HTERT RPE-1 (cell line): ENCODE data around the gene STARD9.
"Not testable (repeated sequence)": the region's sequence is repeated elsewhere in the genome, so short reads cannot be mapped to it uniquely, and the experiment has no call there.

Source experiments
- in situ Hi-C: fragments of 300-500 bp; cut with MboI; formaldehyde crosslinking; loops from 4 replicates; pipeline ENCODE4 v1.14.3; 2020; ENCODE audit warnings: low sequenced_read_pairs

Gene STARD9

DNA sequence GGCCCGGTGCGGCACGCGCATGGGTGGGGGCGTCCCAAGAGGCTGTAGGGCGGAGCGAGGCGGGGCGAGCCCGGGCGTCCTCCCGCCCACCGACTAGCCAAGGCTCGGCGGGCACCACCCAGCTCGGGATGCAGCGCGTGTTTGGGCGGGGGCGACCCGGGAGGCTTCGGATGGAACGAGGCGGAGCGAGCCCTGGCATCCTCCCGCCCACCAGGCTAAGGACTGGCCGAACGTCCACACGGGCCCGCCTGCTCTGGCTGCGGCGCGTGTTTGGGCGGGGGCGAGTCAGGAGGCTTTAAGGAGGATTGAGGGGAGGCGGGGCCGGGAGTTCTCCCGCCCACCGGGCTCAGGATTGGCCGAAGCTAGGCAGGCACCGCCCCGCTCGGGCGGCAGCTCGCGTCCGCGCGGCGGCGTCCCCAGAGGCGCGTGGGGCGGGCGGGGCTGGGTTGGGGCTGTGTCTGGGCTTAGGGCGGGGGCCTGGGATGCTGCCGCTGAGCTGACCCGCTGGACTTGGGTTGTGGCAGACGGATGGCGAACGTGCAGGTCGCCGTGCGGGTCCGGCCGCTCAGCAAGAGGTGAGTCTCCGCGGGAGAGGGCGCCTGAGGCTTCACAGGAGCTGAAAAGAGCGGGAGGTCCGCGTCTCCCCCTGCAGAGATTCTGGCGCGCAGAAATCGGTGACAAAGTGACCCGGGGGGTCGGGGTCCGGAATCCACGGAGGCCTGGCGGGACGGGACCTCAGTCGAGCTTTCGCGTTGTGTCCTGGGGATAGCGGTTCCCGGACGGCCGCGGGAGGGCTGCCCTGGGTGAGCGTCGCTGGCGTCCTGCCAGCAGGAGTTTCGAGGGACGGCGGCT is at the start of gene STARD9:
TSS of gene STARD9 (plus strand) at position 419 of the 852 bp plus-strand sequence. CDS start at position 529, 110 bp downstream.
- in situ Hi-C loops, result no loop called here

DNA sequence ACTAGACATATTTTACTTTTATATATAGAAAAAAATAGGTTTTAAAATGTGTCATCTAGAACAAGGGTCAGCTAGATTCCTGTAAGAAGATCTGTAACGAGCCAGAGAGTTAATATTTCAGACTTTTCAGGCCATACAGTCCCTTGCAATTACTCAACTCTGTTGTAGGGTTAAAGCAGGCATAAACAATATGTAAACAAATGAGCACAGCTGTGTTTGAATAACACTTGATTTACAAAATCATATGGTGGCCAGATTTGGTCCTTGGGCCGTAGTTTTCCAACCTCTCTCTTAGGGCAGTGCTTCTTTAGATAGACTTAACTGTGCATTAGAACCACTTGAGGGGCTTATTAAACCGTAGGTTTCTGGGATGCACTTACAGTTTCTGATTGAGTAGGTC is 46.4 kb upstream of the STARD9 start:
- in situ Hi-C loops, result no loop called here

DNA sequence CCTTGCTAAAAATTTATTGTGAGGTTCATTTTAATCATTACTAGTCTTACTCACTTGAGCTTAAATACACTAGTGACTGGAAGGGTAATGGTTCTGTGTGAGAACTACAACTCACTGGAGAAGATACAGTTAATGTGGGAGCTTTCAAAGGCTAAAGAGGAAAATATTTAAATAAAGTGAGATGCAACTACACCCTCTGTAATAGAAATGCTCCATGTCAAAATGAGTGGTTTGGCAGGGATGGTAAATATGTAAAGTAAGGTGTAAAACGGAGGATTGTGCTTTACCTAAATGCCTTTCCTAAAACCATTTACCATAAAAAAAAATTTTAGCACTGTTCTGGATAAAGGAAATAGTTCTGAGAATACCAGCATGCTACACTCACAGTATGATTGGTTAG is 42.2 kb upstream of the STARD9 start:
- in situ Hi-C loops, result no loop called here

GRCh38 chr15:42544853-42545629 is 30.4 kb upstream of the STARD9 start:
- in situ Hi-C loops, result no loop called here

DNA sequence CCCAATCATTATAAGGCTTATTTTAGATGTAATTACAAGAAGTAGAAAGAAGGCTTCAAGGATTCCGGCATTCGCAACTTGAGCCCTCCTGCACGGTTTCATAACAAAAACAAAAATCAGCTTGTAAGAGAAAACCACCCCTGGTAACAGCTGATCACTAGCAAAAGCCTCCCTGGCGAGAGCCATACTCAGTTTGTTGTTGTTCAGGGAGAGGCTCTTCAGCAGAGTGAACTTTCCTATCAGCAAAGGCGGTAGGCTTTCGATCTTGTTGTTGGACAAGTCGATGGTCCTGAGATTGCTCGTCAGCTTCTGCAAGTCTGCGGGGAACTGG is 27.5 kb upstream of the STARD9 start:
- in situ Hi-C loops, result no loop called here

DNA sequence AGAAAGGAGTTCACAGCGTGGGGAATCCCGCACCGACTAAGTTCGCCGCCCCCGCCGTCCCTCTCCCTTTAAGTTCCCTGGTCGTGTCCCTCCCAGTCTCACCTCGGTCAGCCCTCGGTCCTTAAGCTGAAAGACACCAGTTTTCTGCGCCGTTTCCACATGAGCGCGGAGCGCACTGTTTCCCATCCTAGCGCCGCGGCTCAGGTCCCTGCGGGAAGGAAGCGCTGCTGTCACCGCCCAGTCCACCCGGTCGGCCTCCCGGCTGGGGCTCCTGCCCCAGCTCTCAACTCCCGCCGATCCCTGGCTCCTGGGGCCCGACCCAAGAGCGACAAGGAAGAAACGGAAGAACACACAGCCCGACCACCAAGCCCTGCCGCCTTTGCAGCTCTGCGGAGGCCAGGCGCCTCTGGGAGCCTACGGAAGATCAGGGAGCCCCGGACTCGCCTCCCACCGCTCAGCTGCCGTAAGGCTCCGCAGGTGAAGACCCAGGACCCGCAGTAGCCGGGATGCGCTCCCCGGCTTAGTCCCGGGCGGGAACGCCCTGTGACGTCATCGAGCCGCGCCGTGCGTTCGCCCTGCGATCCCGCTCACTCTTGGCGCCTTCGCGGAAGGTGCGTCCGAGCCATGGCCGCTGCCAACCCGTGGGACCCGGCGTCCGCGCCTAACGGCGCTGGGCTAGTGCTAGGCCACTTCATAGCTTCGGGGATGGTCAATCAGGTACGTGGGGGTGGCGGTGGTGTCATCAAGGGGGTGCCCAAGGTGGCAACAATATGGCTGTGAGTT is 27.0 kb upstream of the STARD9 start, which contains the start of the genes HAUS2 and LRRC57:
TSS of gene HAUS2 (plus strand) at position 590 of the 783 bp plus-strand sequence. CDS start at position 625, 35 bp downstream.
TSS of gene LRRC57 (minus strand) at position 545 of the 783 bp plus-strand sequence. CDS start at position 186, 359 bp downstream.
- in situ Hi-C loops, result no loop called here

- in situ Hi-C loops, result no loop called here
These were observed 26.3 kb upstream of the STARD9 start for GRCh38 chr15:42549032-42549491.

DNA sequence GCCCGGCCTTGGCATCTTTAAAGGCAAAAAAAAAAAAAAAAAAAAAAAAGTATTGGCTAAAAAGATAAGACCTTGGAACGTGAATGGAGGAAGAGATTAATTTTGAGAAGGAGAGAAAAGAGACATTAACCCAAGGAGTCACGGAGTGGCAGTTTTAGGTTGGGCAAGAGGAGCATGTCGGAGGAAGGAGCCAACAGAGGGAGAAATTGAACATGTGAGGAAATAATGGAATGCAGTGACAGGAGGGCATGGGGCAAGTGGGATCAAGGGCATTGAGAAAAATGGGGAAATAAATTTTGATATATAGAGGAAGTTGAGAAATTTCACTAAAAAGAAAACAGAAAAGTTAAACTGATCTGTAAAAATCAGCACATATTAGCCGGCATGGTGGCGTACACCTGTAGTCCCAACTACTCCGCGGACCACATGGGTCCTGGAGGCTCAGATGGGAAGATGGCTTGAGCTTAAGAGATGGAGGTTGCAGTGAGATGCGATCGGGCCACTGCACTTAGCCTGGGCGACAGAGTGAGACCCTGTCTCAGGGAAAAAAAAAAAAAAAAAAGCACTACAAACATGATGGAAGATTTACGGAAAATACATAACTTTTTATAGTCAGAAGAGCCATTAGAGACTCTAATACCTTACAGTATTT is 25.5 kb upstream of the STARD9 start:
- in situ Hi-C loops, result no loop called here

GRCh38 chr15:42553554-42553953 is 21.9 kb upstream of the STARD9 start:
- in situ Hi-C loops, result no loop called here

GRCh38 chr15:42556550-42557207 is 18.7 kb upstream of the STARD9 start:
- in situ Hi-C loops, result not testable (repeated sequence)

DNA sequence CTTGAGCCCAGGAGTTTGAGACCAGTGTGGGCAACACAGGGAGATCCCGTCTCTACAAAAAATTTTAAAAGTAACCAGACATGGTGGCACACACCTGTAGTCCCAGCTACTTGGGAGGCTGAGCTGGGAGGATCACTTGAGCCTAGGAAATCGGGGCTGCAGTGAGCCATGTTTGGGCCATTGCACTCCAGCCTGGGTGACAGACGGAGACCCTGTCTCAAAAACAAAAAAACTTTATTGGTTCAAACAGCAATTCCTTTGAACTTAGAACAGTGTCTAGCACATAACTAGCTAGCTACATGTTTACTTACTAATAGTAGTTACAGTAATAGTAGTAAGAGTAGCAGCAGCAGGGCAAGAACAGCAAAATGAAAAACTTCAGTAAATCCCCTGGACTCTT is 16.7 kb upstream of the STARD9 start:
- in situ Hi-C loops, result no loop called here

- in situ Hi-C loops, result no loop called here
These were observed 711 bp downstream of the STARD9 start for GRCh38 chr15:42576040-42576594.

- in situ Hi-C loops, result no loop called here
These were observed 1.4 kb downstream of the STARD9 start for GRCh38 chr15:42576776-42577175.

GRCh38 chr15:42577514-42578031 is 2.2 kb downstream of the STARD9 start:
- in situ Hi-C loops, result no loop called here

DNA sequence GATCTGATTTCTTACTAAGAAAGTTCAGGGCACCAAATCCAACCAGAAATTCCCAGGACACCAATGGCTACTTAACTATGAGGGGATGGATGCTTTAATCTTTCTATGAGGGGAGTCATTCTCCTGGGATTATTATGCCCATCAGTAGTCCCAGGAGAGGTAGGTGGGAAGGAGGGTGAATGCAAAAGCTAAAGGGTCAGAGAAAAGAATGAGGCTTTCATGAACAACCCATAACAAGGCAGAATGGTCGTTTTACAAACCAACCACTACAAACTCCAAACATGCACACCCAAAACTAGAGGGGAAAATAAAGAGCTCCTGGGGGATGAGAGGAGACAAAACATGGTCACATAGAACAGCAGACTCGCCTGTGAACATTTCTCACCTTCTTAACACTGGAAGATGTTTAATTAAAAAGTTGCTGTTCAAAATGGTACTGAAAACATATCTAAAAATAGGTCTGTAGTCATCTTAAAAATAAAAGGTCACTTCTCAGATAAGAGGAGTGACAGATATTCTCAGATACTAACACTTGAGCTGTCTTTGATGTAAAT is 3.7 kb downstream of the STARD9 start:
- in situ Hi-C loops, result no loop called here

- in situ Hi-C loops, result no loop called here
These were observed 5.9 kb downstream of the STARD9 start for GRCh38 chr15:42581272-42581730.

- in situ Hi-C loops, result no loop called here
These were observed 7.4 kb downstream of the STARD9 start for GRCh38 chr15:42582569-42583375.
